ENCODE results near the gene PAPLN.

Gene PAPLN

DNA sequence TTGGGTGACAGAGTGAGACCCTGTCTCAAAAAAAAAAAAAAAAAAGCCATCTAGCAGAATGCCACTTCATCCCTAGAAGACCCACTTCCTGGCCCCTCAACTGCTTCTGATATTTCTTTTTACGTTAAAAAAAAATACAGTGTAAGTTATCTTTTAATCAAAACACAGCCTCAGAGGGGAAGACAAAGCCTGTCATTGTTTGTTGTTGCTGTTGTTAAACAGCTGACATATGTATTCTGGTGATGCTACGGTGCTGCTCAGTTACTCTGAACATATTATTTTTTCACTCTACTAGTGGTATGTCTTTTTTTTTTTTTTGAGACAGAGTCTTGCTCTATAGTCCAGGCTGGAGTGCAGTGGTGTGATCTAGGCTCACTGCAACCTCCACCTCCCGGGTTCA lies 75.4 kb downstream of the PAPLN start:
- TF ChIP-seq, protein P1, sequence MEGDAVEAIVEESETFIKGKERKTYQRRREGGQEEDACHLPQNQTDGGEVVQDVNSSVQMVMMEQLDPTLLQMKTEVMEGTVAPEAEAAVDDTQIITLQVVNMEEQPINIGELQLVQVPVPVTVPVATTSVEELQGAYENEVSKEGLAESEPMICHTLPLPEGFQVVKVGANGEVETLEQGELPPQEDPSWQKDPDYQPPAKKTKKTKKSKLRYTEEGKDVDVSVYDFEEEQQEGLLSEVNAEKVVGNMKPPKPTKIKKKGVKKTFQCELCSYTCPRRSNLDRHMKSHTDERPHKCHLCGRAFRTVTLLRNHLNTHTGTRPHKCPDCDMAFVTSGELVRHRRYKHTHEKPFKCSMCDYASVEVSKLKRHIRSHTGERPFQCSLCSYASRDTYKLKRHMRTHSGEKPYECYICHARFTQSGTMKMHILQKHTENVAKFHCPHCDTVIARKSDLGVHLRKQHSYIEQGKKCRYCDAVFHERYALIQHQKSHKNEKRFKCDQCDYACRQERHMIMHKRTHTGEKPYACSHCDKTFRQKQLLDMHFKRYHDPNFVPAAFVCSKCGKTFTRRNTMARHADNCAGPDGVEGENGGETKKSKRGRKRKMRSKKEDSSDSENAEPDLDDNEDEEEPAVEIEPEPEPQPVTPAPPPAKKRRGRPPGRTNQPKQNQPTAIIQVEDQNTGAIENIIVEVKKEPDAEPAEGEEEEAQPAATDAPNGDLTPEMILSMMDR (IDR thresholded peaks at IDR 0.05; ENCODE audit: extremely low read depth, insufficient read depth, missing control alignments) = no peak
- in situ Hi-C loops (cut with MboI; ENCODE audit: low pct_unique_long_range_greater_than_20kb, low sequenced_read_pairs, unreplicated experiment) = no loop called here
- no peak for DNase-seq (ENCODE audit: low spot score)

DNA sequence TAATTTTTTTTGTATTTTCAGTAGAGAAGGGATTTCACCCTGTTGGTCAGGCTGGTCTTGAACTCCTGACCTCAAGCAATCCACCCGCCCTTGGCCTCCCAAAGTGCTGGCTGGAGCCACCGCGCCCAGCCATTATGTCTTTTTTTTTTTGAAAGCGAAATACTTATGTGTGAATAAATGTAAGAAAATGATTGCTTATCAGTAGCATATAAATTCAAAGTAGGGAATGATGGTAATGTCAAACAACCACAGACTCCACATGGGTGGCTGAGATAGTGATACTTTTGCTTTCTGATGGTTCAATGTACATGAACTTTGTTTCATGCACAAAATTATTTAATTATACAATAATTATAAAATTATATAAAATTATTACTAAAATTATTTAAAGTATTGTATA lies 75.8 kb downstream of the PAPLN start:
- no peak for DNase-seq (ENCODE audit: low spot score)
- TF ChIP-seq, protein P1 (IDR thresholded peaks at IDR 0.05; ENCODE audit: extremely low read depth, insufficient read depth, missing control alignments) = no peak
- in situ Hi-C loops (cut with MboI; ENCODE audit: low pct_unique_long_range_greater_than_20kb, low sequenced_read_pairs, unreplicated experiment) = no loop called here

DNA sequence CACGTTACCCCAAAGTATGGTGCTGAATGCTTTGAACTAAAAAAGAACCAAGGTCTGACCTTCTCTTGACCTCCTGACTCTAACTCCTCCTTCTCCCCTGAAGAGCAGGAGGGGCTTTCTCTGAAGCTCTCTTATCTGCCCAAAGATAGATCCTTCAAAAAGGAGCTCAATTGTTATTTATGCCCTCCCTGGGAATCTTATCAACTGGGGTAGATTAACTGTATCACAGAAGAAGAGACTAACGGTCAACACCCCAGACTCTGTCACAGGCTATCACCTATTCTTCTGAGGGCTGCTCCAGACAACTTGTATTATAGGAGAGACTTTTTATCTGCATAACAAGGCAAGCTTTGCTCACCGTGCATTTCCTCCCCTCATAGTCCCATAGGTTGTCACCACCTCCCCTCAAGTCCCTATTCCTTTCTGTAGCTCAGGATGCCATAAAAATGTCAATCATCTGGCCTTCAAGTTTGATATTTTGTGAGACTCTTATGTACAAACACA lies 86.6 kb downstream of the PAPLN start:
- in situ Hi-C loops (cut with MboI; ENCODE audit: low pct_unique_long_range_greater_than_20kb, low sequenced_read_pairs, unreplicated experiment) = no loop called here
- TF ChIP-seq, protein P1 (IDR thresholded peaks at IDR 0.05; ENCODE audit: extremely low read depth, insufficient read depth, missing control alignments) = no peak
- DNase-seq (ENCODE audit: low spot score) = no peak
